ENCODE measurements around the gene FARP1. TPM values are rescaled to one million over a fixed set of nuclear protein-coding genes. Genes with fewer than 3 reads are reported as not detected.

The FARP1 gene
- total RNA-seq, 1 donor from 2014 or later, result 289 TPM

- peaks cover 11% of the 10 kb centered on the region for H3K4me1 Mint-ChIP-seq
- no peak for DNase-seq (ENCODE audit: low spot score in 2 of 2, unreplicated experiment in 2 of 2)
- peaks cover 50% of the 10 kb centered on the region for H3K36me3 Mint-ChIP-seq
- H3K27ac Mint-ChIP-seq, result no peak overlapping the region
- H3K4me3 Mint-ChIP-seq, result no peak overlapping the region
- H3K27me3 Mint-ChIP-seq (ENCODE audit: low read depth), result no peaks in the 10 kb centered on the region
- TF ChIP-seq CTCF (IDR thresholded peaks at IDR 0.05; ENCODE audit: unreplicated experiment), result no peak
- H3K9me3 Mint-ChIP-seq, result no peaks in the 10 kb centered on the region
These were observed 289.7 kb downstream of the FARP1 start for GRCh38 chr13:98432638-98433037.

GRCh38 chr13:98433654-98434053, 290.8 kb downstream of the FARP1 start:
- no peak for DNase-seq (ENCODE audit: low spot score in 2 of 2, unreplicated experiment in 2 of 2)
- Mint-ChIP-seq H3K36me3 (peaks cover 48% of the 10 kb centered on the region), H3K27ac (no peak overlapping the region), H3K4me3 (no peak overlapping the region), H3K9me3 (no peaks in the 10 kb centered on the region), H3K27me3 (ENCODE audit: low read depth) (no peaks in the 10 kb centered on the region), H3K4me1 (peaks cover 11% of the 10 kb centered on the region)
- TF ChIP-seq CTCF (IDR thresholded peaks at IDR 0.05; ENCODE audit: unreplicated experiment), result no peak

GRCh38 chr13:98434060-98434459, 291.2 kb downstream of the FARP1 start:
- Mint-ChIP-seq H3K36me3 (peaks cover 48% of the 10 kb centered on the region), H3K4me1 (peaks cover 11% of the 10 kb centered on the region), H3K27ac (no peak overlapping the region), H3K4me3 (no peak overlapping the region), H3K9me3 (no peaks in the 10 kb centered on the region), H3K27me3 (ENCODE audit: low read depth) (no peaks in the 10 kb centered on the region)
- no peak for DNase-seq (ENCODE audit: low spot score in 2 of 2, unreplicated experiment in 2 of 2)
- no peak for TF ChIP-seq CTCF (IDR thresholded peaks at IDR 0.05; ENCODE audit: unreplicated experiment)

- Mint-ChIP-seq H3K4me1 (peaks cover 10% of the 10 kb centered on the region), H3K27ac (no peak overlapping the region)
- TF ChIP-seq CTCF (IDR thresholded peaks at IDR 0.05; ENCODE audit: unreplicated experiment), result no peak
These were observed 292.5 kb downstream of the FARP1 start for GRCh38 chr13:98435376-98435775.

GRCh38 chr13:98436233-98436910, 293.5 kb downstream of the FARP1 start:
- Mint-ChIP-seq H3K36me3 (peaks cover 56% of the 10 kb centered on the region), H3K9me3 (no peaks in the 10 kb centered on the region), H3K27ac (no peak overlapping the region), H3K4me1 (peaks cover 6% of the 10 kb centered on the region), H3K4me3 (no peak overlapping the region), H3K27me3 (ENCODE audit: low read depth) (no peaks in the 10 kb centered on the region)
- DNase-seq (ENCODE audit: low spot score in 2 of 2, unreplicated experiment in 2 of 2), result no peak
- TF ChIP-seq CTCF (IDR thresholded peaks at IDR 0.05; ENCODE audit: unreplicated experiment), result no peak

More at GRCh38 chr13:98435376-98435775, 292.5 kb downstream of the FARP1 start:
- Mint-ChIP-seq H3K27me3 (ENCODE audit: low read depth) (no peaks in the 10 kb centered on the region), H3K36me3 (peaks cover 52% of the 10 kb centered on the region), H3K4me3 (no peak overlapping the region), H3K9me3 (no peaks in the 10 kb centered on the region)
- no peak for DNase-seq (ENCODE audit: low spot score in 2 of 2, unreplicated experiment in 2 of 2)

Measured in mesothelial cell of epicardium (in vitro differentiated cells).